Measurements from ENCODE around the gene HBS1L. TPM values are rescaled to one million over a fixed set of nuclear protein-coding genes. Genes with fewer than 3 reads are reported as not detected.

HBS1L gene
- total RNA-seq, 1 experiment from 2014 or later: 81.2 TPM

DNA sequence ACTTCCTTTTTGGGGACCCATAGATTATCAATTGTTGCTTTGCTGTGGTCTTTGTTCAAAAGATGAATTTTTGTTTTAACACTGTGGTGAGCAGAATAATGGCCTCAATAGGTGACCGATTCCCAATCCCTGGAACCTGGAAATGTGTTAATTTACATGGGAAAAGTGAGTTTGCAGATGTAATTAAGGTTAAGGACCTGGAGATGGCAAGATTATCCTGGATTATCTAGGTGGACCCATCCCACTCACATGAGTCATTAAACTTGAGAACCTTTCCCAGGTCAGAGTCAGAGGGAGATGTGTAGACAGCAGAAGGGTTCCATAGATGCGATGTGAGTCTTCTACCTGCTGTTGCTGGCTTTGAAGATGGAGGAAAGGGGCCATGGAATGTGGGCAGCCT lies 36.2 kb upstream of the HBS1L start:
- no peaks in the 10 kb centered on the region for H3K27me3 ChIP-seq (replicated peaks; ENCODE audit: control insufficient read depth, insufficient read depth, low read length)
- no peak overlapping the region for H3K4me3 Mint-ChIP-seq (ENCODE audit: unreplicated experiment)
- H3K27me3 Mint-ChIP-seq (ENCODE audit: insufficient read depth, unreplicated experiment): peaks cover 6% of the 10 kb centered on the region
- TF ChIP-seq, protein P1, sequence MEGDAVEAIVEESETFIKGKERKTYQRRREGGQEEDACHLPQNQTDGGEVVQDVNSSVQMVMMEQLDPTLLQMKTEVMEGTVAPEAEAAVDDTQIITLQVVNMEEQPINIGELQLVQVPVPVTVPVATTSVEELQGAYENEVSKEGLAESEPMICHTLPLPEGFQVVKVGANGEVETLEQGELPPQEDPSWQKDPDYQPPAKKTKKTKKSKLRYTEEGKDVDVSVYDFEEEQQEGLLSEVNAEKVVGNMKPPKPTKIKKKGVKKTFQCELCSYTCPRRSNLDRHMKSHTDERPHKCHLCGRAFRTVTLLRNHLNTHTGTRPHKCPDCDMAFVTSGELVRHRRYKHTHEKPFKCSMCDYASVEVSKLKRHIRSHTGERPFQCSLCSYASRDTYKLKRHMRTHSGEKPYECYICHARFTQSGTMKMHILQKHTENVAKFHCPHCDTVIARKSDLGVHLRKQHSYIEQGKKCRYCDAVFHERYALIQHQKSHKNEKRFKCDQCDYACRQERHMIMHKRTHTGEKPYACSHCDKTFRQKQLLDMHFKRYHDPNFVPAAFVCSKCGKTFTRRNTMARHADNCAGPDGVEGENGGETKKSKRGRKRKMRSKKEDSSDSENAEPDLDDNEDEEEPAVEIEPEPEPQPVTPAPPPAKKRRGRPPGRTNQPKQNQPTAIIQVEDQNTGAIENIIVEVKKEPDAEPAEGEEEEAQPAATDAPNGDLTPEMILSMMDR (IDR thresholded peaks at IDR 0.05; ENCODE audit: insufficient read depth in 1 of 2, low read depth in 1 of 2, low read length in 1 of 2, severe bottlenecking in 1 of 2, unreplicated experiment in 1 of 2): no peak
- H3K36me3 Mint-ChIP-seq (ENCODE audit: insufficient read depth, unreplicated experiment): no peaks in the 10 kb centered on the region
- no peaks in the 10 kb centered on the region for H3K4me1 Mint-ChIP-seq (ENCODE audit: low read depth, unreplicated experiment)
- H3K9me3 ChIP-seq: no peaks in the 10 kb centered on the region
- no peak for DNase-seq
- no peaks in the 10 kb centered on the region for H3K9me3 Mint-ChIP-seq (ENCODE audit: unreplicated experiment)
- intact Hi-C loops (cut with micrococcal nuclease; ENCODE audit: unreplicated experiment): no loop called here
- CTCF ChIA-PET: no interaction called here
- BruUV-seq (replicated peaks): no TSS peak
- no peaks in the 10 kb centered on the region for H3K36me3 ChIP-seq (ENCODE audit: control insufficient read depth, insufficient read depth, low read length)
- H3K4me3 ChIP-seq (ENCODE audit: low read depth, low read length): no peak overlapping the region
- no peaks in the 10 kb centered on the region for H3K4me1 ChIP-seq
- POLR2A ChIA-PET: no interaction called here
- H3K27ac Mint-ChIP-seq (ENCODE audit: unreplicated experiment): no peak overlapping the region

DNA sequence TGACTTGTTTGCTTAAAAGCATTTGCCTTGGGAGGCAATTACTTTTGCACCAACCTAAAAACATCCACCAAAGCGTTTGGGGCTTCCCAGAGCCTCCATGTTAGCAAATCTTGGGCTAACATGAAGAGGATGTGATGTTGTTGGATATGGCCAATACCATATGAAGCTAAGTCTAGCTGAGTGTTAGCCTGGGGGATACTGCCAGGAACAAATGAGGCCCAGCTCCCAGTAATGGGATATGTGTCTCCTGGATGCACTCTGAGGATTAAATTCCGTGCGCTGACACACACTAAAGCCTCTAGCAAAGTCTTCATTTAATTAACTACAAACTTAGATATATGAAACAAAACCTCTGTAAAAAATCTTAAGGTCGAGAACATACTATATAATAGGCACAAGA lies 35.3 kb upstream of the HBS1L start:
- CTCF ChIA-PET: no interaction called here
- no TSS peak for BruUV-seq (replicated peaks)
- POLR2A ChIA-PET: no interaction called here

DNA sequence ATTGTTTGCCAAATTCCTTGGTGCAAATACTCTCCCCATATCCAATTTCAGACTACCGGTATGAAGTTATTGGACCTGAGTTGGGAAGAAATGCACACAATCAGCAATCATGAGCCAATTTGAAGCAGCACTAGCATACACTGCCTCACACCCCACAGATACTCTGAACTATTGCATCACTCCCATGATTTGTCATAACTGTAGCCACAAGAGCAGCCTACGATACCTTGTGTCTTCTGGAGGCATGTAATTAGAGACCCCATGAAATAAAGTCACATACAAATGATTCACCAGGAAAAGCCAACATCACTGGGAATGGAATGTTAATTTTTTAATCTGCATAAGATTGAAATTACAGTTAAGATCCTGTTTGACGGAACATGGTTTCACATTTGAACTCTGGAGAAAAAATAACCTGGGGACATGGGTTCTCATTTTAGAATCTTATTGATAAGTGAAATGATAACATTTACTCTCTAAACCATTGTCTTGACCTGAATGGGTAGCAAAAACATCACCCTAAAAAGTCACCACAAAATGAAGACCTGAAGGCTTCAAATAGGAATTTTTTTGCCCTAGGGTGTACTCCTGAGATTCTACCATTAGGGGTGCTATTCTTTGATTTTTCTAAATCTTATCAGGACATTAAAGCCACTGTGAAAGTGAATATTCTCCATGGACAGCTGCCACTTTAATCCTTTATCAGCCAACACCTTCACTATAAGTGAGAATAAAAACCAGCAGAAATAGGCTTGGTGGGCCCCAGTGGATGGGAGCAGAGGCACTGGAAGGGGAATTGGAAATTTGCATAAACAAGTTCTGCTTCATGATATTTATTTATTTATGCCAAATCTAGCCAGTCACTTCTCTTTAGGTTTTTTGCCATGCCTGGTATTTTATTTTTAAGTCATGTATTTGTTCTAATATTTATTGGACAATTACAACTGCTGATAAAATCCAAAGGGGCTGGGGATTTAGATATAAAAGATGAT lies 34.5 kb upstream of the HBS1L start:
- Mint-ChIP-seq H3K9me3 (ENCODE audit: unreplicated experiment) (no peaks in the 10 kb centered on the region), H3K4me3 (ENCODE audit: unreplicated experiment) (no peak overlapping the region), H3K36me3 (ENCODE audit: insufficient read depth, unreplicated experiment) (no peaks in the 10 kb centered on the region), H3K27me3 (ENCODE audit: insufficient read depth, unreplicated experiment) (peaks cover 4% of the 10 kb centered on the region), H3K27ac (ENCODE audit: unreplicated experiment) (no peak overlapping the region), H3K4me1 (ENCODE audit: low read depth, unreplicated experiment) (no peaks in the 10 kb centered on the region)
- intact Hi-C loops (cut with micrococcal nuclease; ENCODE audit: unreplicated experiment): loop anchor here (5.0 kb wide), 1 partner anchor 93 kb away; the partner anchor contains the start of gene MYB
- DNase-seq: no peak
- Histone ChIP-seq H3K9me3 (no peaks in the 10 kb centered on the region), H3K4me1 (no peaks in the 10 kb centered on the region), H3K36me3 (ENCODE audit: control insufficient read depth, insufficient read depth, low read length) (no peaks in the 10 kb centered on the region), H3K27me3 (replicated peaks; ENCODE audit: control insufficient read depth, insufficient read depth, low read length) (no peaks in the 10 kb centered on the region), H3K4me3 (ENCODE audit: low read depth, low read length) (no peak overlapping the region)
- ChIA-PET CTCF (no interaction called here), POLR2A (no interaction called here)
- no TSS peak for BruUV-seq (replicated peaks)
- TF ChIP-seq, protein P1 (IDR thresholded peaks at IDR 0.05; ENCODE audit: insufficient read depth in 1 of 2, low read depth in 1 of 2, low read length in 1 of 2, severe bottlenecking in 1 of 2, unreplicated experiment in 1 of 2): peak; percentile 21 to 24

More for the DNA sequence above, 35.3 kb upstream of the HBS1L start:
- Mint-ChIP-seq H3K27ac (ENCODE audit: unreplicated experiment) (no peak overlapping the region), H3K4me1 (ENCODE audit: low read depth, unreplicated experiment) (no peaks in the 10 kb centered on the region), H3K36me3 (ENCODE audit: insufficient read depth, unreplicated experiment) (no peaks in the 10 kb centered on the region), H3K9me3 (ENCODE audit: unreplicated experiment) (no peaks in the 10 kb centered on the region), H3K27me3 (ENCODE audit: insufficient read depth, unreplicated experiment) (peaks cover 4% of the 10 kb centered on the region), H3K4me3 (ENCODE audit: unreplicated experiment) (no peak overlapping the region)
- no peak for DNase-seq
- H3K4me1 ChIP-seq: no peaks in the 10 kb centered on the region
- no peaks in the 10 kb centered on the region for H3K9me3 ChIP-seq
- intact Hi-C loops (cut with micrococcal nuclease; ENCODE audit: unreplicated experiment): loop anchor here (5.0 kb wide), 1 partner anchor 92 kb away; the partner anchor contains the start of gene MYB
- no peak overlapping the region for H3K4me3 ChIP-seq (ENCODE audit: low read depth, low read length)
- TF ChIP-seq, protein P1 (IDR thresholded peaks at IDR 0.05; ENCODE audit: insufficient read depth in 1 of 2, low read depth in 1 of 2, low read length in 1 of 2, severe bottlenecking in 1 of 2, unreplicated experiment in 1 of 2): no peak
- H3K36me3 ChIP-seq (ENCODE audit: control insufficient read depth, insufficient read depth, low read length): no peaks in the 10 kb centered on the region
- no peaks in the 10 kb centered on the region for H3K27me3 ChIP-seq (replicated peaks; ENCODE audit: control insufficient read depth, insufficient read depth, low read length)

Measured in Caco-2 (cell line).